OCI-LY7 (cell line): ENCODE results near the gene ZNF605. TPM values are rescaled to one million over a fixed set of nuclear protein-coding genes. Genes with fewer than 3 reads are reported as not detected.

Experiments used
- BruUV-seq: library from RNA; stranded (reverse); fragments of 400-500 nt; replicated peaks from 2 replicates; lab custom pipeline; 2021; lab: Mats Ljungman, UMichigan
- CTCF ChIA-PET: fragments of 300-600 bp; sonication (Branson Sonifier 250); formaldehyde crosslinking; loops from one replicate; lab custom pipeline; 2022; ENCODE audit warnings: antibody characterized with exemption; ENCODE audit not compliant: unreplicated experiment; lab: Charles Lee
- POLR2A ChIA-PET: fragments of 300-600 bp; sonication (Branson Sonifier 250); formaldehyde crosslinking; loops from one replicate; lab custom pipeline; 2022; ENCODE audit warnings: antibody characterized with exemption; lab: Charles Lee
- DNase-seq: peaks from one replicate; pipeline ENCODE4 v3.0.0-alpha.2; 2015; ENCODE audit warnings: low spot score
- H2AFZ ChIP-seq: fragments of 200-600 bp; sonication (generic), shearing (Covaris generic); 2 replicates; pipeline ENCODE4 v1.6.1; 2014; ENCODE audit warnings: mild to moderate bottlenecking, antibody characterized with exemption, low read length, moderate library complexity
- H3K27ac ChIP-seq: fragments of 200-600 bp; sonication (generic); 2 replicates; pipeline ENCODE4 v1.5.1; 2014; ENCODE audit warnings: mixed run types, low read depth, mild to moderate bottlenecking, moderate library complexity, low read length, inconsistent platforms; ENCODE audit not compliant: poor library complexity, severe bottlenecking
- H3K36me3 ChIP-seq: fragments of 200-600 bp; sonication (generic); 2 replicates; pipeline ENCODE4 v1.6.1; 2014; ENCODE audit warnings: mild to moderate bottlenecking, antibody characterized with exemption, low read length, moderate library complexity, mixed read lengths; ENCODE audit not compliant: insufficient read depth
- H3K4me1 ChIP-seq: fragments of 200-600 bp; sonication (generic); 2 replicates; pipeline ENCODE4 v1.5.1; 2014; ENCODE audit warnings: mild to moderate bottlenecking, low read length; ENCODE audit not compliant: insufficient read depth, poor library complexity, severe bottlenecking
- H3K4me2 ChIP-seq: fragments of 200-600 bp; sonication (generic); 2 replicates; pipeline ENCODE4 v1.6.1; 2014; ENCODE audit warnings: mild to moderate bottlenecking, low read length
- H3K4me3 ChIP-seq: fragments of 200-600 bp; sonication (generic); 2 replicates; pipeline ENCODE4 v1.5.1; 2014; ENCODE audit warnings: mild to moderate bottlenecking, low read depth, low read length; ENCODE audit not compliant: poor library complexity, severe bottlenecking
- H3K79me2 ChIP-seq: fragments of 200-600 bp; sonication (generic); 2 replicates; pipeline ENCODE4 v1.6.1; 2016; ENCODE audit warnings: low read depth, mild to moderate bottlenecking, low read length, moderate library complexity, mixed read lengths; ENCODE audit not compliant: insufficient read depth
- H3K9me2 ChIP-seq: fragments of 200-600 bp; sonication (generic); 2 replicates; pipeline ENCODE4 v1.6.1; 2016; ENCODE audit warnings: mild to moderate bottlenecking, low read length, mixed read lengths; ENCODE audit not compliant: insufficient read depth
- H3K9me3 ChIP-seq: fragments of 200-600 bp; sonication (generic); 2 replicates; pipeline ENCODE4 v1.6.1; 2014; ENCODE audit warnings: mild to moderate bottlenecking, mixed run types, low read length, mixed read lengths
- H4K20me1 ChIP-seq: fragments of 200-600 bp; sonication (generic); 2 replicates; pipeline ENCODE4 v1.6.1; 2014; ENCODE audit warnings: mild to moderate bottlenecking, antibody characterized with exemption, low read length, moderate library complexity, mixed read lengths; ENCODE audit not compliant: insufficient read depth
- EZH2phosphoT487 ChIP-seq: fragments of 200-600 bp; sonication (generic); IDR thresholded peaks from 2 replicates; pipeline ENCODE4 v1.6.1; 2018; ENCODE audit warnings: low read depth, borderline replicate concordance, mild to moderate bottlenecking, mixed run types, antibody characterized with exemption, low read length, moderate library complexity, mixed read lengths
- intact Hi-C: fragments of 100-400 bp; cut with micrococcal nuclease; formaldehyde crosslinking; loops from one replicate; pipeline ENCODE4 v1.10.0; 2022; ENCODE audit not compliant: unreplicated experiment
- small RNA-seq: library from RNA; depleted of rRNA; stranded (forward); fragments of <200 nt; gene quantifications from one replicate; pipeline ENCODE3, GENCODE V24; 2014
- total RNA-seq, 2 experiments: library from RNA; depleted of rRNA in 1 of 2; stranded (reverse); fragments of >200 nt in 1 of 2; shearing (Covaris generic) in 1 of 2; gene quantifications; 2 replicates each; pipeline ENCODE4 v1.2.3, GENCODE V29; 2014 to 2022
- TF ChIP-seq, protein P1 (sequence below): fragments of 200-600 bp; sonication (generic); conservative IDR thresholded peaks from 2 replicates; pipeline ENCODE4 v1.5.1; 2014; ENCODE audit warnings: mild to moderate bottlenecking, antibody characterized with exemption, low read length, moderate library complexity, mixed read lengths

Gene ZNF605
- total RNA-seq, 2 experiments from 2014 or later = 6.6 to 13.9 TPM

DNA sequence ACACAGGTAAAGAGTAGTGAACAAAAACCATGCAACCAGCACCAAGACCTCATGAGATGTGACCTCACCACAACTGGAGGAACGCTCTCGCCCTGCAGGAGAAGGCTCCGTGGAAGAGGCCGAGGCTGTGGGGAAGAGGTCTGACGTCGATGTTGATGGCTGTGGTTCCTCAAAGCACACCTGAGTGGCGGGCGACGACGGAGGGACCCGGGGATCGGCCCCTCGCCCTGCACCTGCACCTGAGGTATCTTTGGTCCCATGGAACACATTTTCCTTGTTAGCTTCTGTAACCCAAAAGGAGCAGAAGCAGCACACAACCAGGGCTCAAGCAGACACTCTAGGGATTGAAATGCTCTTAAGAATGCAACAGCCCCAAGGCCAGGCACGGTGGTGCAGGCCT is 86.6 kb downstream of the ZNF605 start:
- Histone ChIP-seq H2AFZ (no peak overlapping the region), H3K9me2 (no peaks in the 10 kb centered on the region), H3K4me3 (no peak overlapping the region), H3K4me1 (no peaks in the 10 kb centered on the region), H3K27ac (no peak overlapping the region), H3K79me2 (no peaks in the 10 kb centered on the region), H3K36me3 (peaks cover 77% of the 10 kb centered on the region), H3K4me2 (no peak overlapping the region), H3K9me3 (no peaks in the 10 kb centered on the region), H4K20me1 (no peaks in the 10 kb centered on the region)
- DNase-seq = no peak
- intact Hi-C loops = no loop called here
- no TSS peak for BruUV-seq
- TF ChIP-seq, protein P1, sequence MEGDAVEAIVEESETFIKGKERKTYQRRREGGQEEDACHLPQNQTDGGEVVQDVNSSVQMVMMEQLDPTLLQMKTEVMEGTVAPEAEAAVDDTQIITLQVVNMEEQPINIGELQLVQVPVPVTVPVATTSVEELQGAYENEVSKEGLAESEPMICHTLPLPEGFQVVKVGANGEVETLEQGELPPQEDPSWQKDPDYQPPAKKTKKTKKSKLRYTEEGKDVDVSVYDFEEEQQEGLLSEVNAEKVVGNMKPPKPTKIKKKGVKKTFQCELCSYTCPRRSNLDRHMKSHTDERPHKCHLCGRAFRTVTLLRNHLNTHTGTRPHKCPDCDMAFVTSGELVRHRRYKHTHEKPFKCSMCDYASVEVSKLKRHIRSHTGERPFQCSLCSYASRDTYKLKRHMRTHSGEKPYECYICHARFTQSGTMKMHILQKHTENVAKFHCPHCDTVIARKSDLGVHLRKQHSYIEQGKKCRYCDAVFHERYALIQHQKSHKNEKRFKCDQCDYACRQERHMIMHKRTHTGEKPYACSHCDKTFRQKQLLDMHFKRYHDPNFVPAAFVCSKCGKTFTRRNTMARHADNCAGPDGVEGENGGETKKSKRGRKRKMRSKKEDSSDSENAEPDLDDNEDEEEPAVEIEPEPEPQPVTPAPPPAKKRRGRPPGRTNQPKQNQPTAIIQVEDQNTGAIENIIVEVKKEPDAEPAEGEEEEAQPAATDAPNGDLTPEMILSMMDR = no peak
- TF ChIP-seq EZH2phosphoT487 = no peak
- POLR2A ChIA-PET = no interaction called here
- CTCF ChIA-PET = no interaction called here

Small RNA genes lying within 50 kb of the gene (small RNA-seq; reads per million reads assigned to genes)
- not detected for gene RNU4ATAC12P

Other genes starting within 250 kb of the ZNF605 start
- 94.9 and 97.2 TPM in 2 replicates for gene PGAM5, start 245.5 kb downstream of the ZNF605 start, total RNA-seq (2014; rRNA removed; shearing (Covaris generic))
- gene PGAM5, start 245.5 kb downstream of the ZNF605 start, total RNA-seq (2022) = 86.5 and 95.6 TPM in 2 replicates
- 88.0 and 95.4 TPM in 2 replicates for gene ANKLE2, start 194.5 kb downstream of the ZNF605 start, total RNA-seq (2014; rRNA removed; shearing (Covaris generic))
- 113 and 121 TPM in 2 replicates for gene ANKLE2, start 194.5 kb downstream of the ZNF605 start, total RNA-seq (2022)
- gene GOLGA3, start 127.4 kb downstream of the ZNF605 start, total RNA-seq (2014; rRNA removed; shearing (Covaris generic)) = 51.2 and 53.8 TPM in 2 replicates
- gene GOLGA3, start 127.4 kb downstream of the ZNF605 start, total RNA-seq (2022) = 72.8 and 77.9 TPM in 2 replicates
- gene CHFR, start 68.7 kb downstream of the ZNF605 start, total RNA-seq (2014; rRNA removed; shearing (Covaris generic)) = 25.4 and 38.2 TPM in 2 replicates
- 55.9 and 66.7 TPM in 2 replicates for gene CHFR, start 68.7 kb downstream of the ZNF605 start, total RNA-seq (2022)
- gene ZNF26, start 30.1 kb upstream of the ZNF605 start, total RNA-seq (2014; rRNA removed; shearing (Covaris generic)) = 12.5 and 15.7 TPM in 2 replicates
- gene ZNF26, start 30.1 kb upstream of the ZNF605 start, total RNA-seq (2022) = 18.2 and 22.2 TPM in 2 replicates
- gene ZNF84, start 81.2 kb upstream of the ZNF605 start, total RNA-seq (2014; rRNA removed; shearing (Covaris generic)) = 22.1 and 26.9 TPM in 2 replicates
- 37.9 and 40.9 TPM in 2 replicates for gene ZNF84, start 81.2 kb upstream of the ZNF605 start, total RNA-seq (2022)
- gene ZNF140, start 124.6 kb upstream of the ZNF605 start, total RNA-seq (2014; rRNA removed; shearing (Covaris generic)) = 13.4 and 16.3 TPM in 2 replicates
- 13.1 and 15.7 TPM in 2 replicates for gene ZNF140, start 124.6 kb upstream of the ZNF605 start, total RNA-seq (2022)
- 3.1 and 3.2 TPM in 2 replicates for gene ZNF891, start 174.0 kb upstream of the ZNF605 start, total RNA-seq (2014; rRNA removed; shearing (Covaris generic))
- 5.0 and 5.9 TPM in 2 replicates for gene ZNF891, start 174.0 kb upstream of the ZNF605 start, total RNA-seq (2022)
- 5.9 and 8.0 TPM in 2 replicates for gene ZNF10, start 174.3 kb upstream of the ZNF605 start, total RNA-seq (2014; rRNA removed; shearing (Covaris generic))
- 7.1 and 10.1 TPM in 2 replicates for gene ZNF10, start 174.3 kb upstream of the ZNF605 start, total RNA-seq (2022)
- 7.7 and 19.1 TPM in 2 replicates for gene ZNF268, start 225.2 kb upstream of the ZNF605 start, total RNA-seq (2014; rRNA removed; shearing (Covaris generic))
- 17.9 and 21.4 TPM in 2 replicates for gene ZNF268, start 225.2 kb upstream of the ZNF605 start, total RNA-seq (2022)